GM19240 (cell line): Measurements from ENCODE around the gene SPSB1.

Experiments used
- DNase-seq: peaks from one replicate; pipeline ENCODE4 v3.0.0; 2011; ENCODE audit warnings: low spot score; ENCODE audit not compliant: insufficient read length

Gene SPSB1

DNA sequence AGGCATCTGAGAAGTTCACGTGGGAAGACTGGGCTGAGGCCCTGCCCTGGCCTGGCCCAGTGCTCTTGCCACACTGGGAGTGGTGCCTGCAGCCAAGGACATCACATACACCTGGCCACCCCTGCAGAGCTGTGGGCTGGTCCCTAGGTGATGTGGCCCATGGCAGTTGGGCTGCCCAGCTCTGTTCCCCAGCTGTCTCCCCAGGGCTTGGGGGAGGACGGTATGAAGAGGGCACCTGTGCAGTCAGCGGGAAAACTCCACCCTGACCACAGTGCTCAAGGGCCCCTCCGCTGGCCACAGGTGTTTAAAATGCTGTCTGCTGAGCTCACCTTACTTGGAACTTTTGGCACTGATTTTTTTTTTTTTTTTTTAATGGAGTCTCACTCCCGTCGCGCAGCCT is 126.2 kb downstream of the SPSB1 start:
- DNase-seq = no peak
